Mesothelial cell of epicardium (in vitro differentiated cells): ENCODE data around the gene MPHOSPH6. TPM values are rescaled to one million over a fixed set of nuclear protein-coding genes. Genes with fewer than 3 reads are reported as not detected.
"Not testable (repeated sequence)": the region's sequence is repeated elsewhere in the genome, so short reads cannot be mapped to it uniquely, and the experiment has no call there.

Experiments used
- DNase-seq, 2 experiments: peaks; one replicate each; pipeline ENCODE4 v3.0.0; 2021; ENCODE audit warnings: low spot score in 2 of 2; ENCODE audit not compliant: unreplicated experiment in 2 of 2
- H3K27ac Mint-ChIP-seq: 2 replicates; pipeline ENCODE4 v1.8.0; 2021; ENCODE audit warnings: mixed read lengths
- H3K27me3 Mint-ChIP-seq: 2 replicates; pipeline ENCODE4 v1.8.0; 2021; ENCODE audit warnings: low read depth, mixed read lengths
- H3K36me3 Mint-ChIP-seq: 2 replicates; pipeline ENCODE4 v1.8.0; 2021; ENCODE audit warnings: mixed read lengths
- H3K4me1 Mint-ChIP-seq: 2 replicates; pipeline ENCODE4 v1.8.0; 2021; ENCODE audit warnings: mixed read lengths
- H3K4me3 Mint-ChIP-seq: 2 replicates; pipeline ENCODE4 v1.8.0; 2021; ENCODE audit warnings: mild to moderate bottlenecking, moderate library complexity, mixed read lengths
- H3K9me3 Mint-ChIP-seq: 2 replicates; pipeline ENCODE4 v1.8.0; 2021; ENCODE audit warnings: mixed read lengths
- CTCF ChIP-seq: fragments of 200-600 bp; sonication (generic); IDR thresholded peaks from one replicate; pipeline ENCODE4 v1.5.0; 2021; ENCODE audit warnings: antibody characterized with exemption; ENCODE audit not compliant: unreplicated experiment
- total RNA-seq: library from RNA; stranded (reverse); gene quantifications from 3 replicates; pipeline ENCODE4 v1.2.1, GENCODE V29; 2021

The MPHOSPH6 gene
- total RNA-seq, 1 donor from 2014 or later = 34.8 TPM

- Mint-ChIP-seq H3K27me3 (no peaks in the 10 kb centered on the region), H3K27ac (no peak overlapping the region), H3K4me3 (no peak overlapping the region), H3K36me3 (peaks cover 34% of the 10 kb centered on the region), H3K4me1 (peaks cover 3% of the 10 kb centered on the region), H3K9me3 (peaks cover 3% of the 10 kb centered on the region)
- no peak for DNase-seq
- no peak for TF ChIP-seq CTCF
Observed at GRCh38 chr16:82147546-82147945, 22.5 kb downstream of the MPHOSPH6 start.

- Mint-ChIP-seq H3K27me3 (no peaks in the 10 kb centered on the region), H3K4me3 (no peak overlapping the region), H3K4me1 (no peaks in the 10 kb centered on the region), H3K27ac (no peak overlapping the region), H3K9me3 (peaks cover 3% of the 10 kb centered on the region), H3K36me3 (peaks cover 35% of the 10 kb centered on the region)
- DNase-seq = no peak
- no peak for TF ChIP-seq CTCF
Observed at GRCh38 chr16:82146957-82147356, 23.1 kb downstream of the MPHOSPH6 start.

GRCh38 chr16:82146556-82146955 is 23.5 kb downstream of the MPHOSPH6 start:
- Mint-ChIP-seq H3K4me3 (no peak overlapping the region), H3K27me3 (no peaks in the 10 kb centered on the region), H3K4me1 (no peaks in the 10 kb centered on the region), H3K9me3 (peaks cover 3% of the 10 kb centered on the region), H3K36me3 (peaks cover 38% of the 10 kb centered on the region), H3K27ac (no peak overlapping the region)
- no peak for DNase-seq
- TF ChIP-seq CTCF = no peak

- H3K4me1 Mint-ChIP-seq, H3K27me3 Mint-ChIP-seq, DNase-seq, H3K9me3 Mint-ChIP-seq: not testable (repeated sequence)
- H3K27ac Mint-ChIP-seq = peak overlapping the region; percentile 55
- peak overlapping the region; percentile 66 for H3K4me3 Mint-ChIP-seq
- H3K36me3 Mint-ChIP-seq = peaks cover 16% of the 10 kb centered on the region
Observed at GRCh38 chr16:82139286-82139571, 30.8 kb downstream of the MPHOSPH6 start.

- H3K9me3 Mint-ChIP-seq = no peaks in the 10 kb centered on the region
- no peak for TF ChIP-seq CTCF
- H3K36me3 Mint-ChIP-seq = peaks cover 16% of the 10 kb centered on the region
- DNase-seq = no peak
- peak overlapping the region; percentile 55 for H3K27ac Mint-ChIP-seq
- no peaks in the 10 kb centered on the region for H3K27me3 Mint-ChIP-seq
- H3K4me1 Mint-ChIP-seq = peaks cover 10% of the 10 kb centered on the region
- H3K4me3 Mint-ChIP-seq = peak overlapping the region; percentile 66
Observed at GRCh38 chr16:82138478-82139285, 31.3 kb downstream of the MPHOSPH6 start.

- DNase-seq = no peak
- no peak for TF ChIP-seq CTCF
Observed at GRCh38 chr16:82137822-82138167, 32.2 kb downstream of the MPHOSPH6 start.

More at GRCh38 chr16:82137822-82138167, 32.2 kb downstream of the MPHOSPH6 start:
- Mint-ChIP-seq H3K9me3 (no peaks in the 10 kb centered on the region), H3K36me3 (peaks cover 14% of the 10 kb centered on the region), H3K27me3 (no peaks in the 10 kb centered on the region), H3K4me1 (peaks cover 10% of the 10 kb centered on the region), H3K27ac (no peak overlapping the region), H3K4me3 (no peak overlapping the region)
